ENCODE measurements around the gene ANKRD29. TPM values are rescaled to one million over a fixed set of nuclear protein-coding genes. Genes with fewer than 3 reads are reported as not detected.

The ANKRD29 gene
- total RNA-seq, 2 experiments from 2014 or later = not detected

DNA sequence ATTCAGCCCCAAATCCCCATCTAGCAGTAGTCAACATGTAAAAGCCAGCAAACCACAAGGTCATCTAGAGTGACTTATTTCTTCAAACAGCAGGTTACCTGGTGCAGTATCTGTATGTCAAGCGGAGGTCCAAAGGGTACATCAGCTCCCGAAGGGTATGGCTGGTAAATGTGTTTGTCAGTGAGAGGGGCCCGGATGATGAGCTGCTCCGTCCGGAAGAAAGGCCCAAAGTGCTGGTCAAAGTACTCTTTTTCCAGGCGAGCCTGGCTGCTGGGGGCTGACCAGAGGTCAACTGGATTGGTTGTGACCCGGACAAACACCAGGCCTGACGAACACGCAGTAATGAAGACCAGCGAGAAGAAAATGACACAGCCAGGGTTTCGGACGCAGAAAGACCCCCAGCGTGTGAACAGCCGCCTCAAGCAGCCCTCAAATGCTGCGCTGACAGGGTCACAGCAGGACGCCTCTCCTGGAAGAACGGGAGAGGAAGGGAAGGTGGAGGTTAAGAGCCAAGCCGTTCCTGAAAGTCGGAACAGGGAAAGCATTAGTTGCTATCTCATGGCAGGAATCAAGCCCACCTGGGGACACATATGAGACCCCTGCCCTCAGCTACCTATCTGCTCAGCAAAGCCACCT is 106.4 kb downstream of the ANKRD29 start:
- peaks cover 95% of the 10 kb centered on the region for H3K36me3 ChIP-seq (ENCODE audit: insufficient read depth, low read length)
- no peaks in the 10 kb centered on the region for H3K9me2 ChIP-seq (ENCODE audit: insufficient read depth, low read length)
- intact Hi-C loops (cut with micrococcal nuclease; ENCODE audit: unreplicated experiment) = no loop called here
- CTCF ChIA-PET (ENCODE audit: unreplicated experiment) = no interaction called here
- no peak for TF ChIP-seq EZH2phosphoT487 (IDR thresholded peaks at IDR 0.05; ENCODE audit: borderline replicate concordance, low read depth, low read length)
- TF ChIP-seq, protein P1, sequence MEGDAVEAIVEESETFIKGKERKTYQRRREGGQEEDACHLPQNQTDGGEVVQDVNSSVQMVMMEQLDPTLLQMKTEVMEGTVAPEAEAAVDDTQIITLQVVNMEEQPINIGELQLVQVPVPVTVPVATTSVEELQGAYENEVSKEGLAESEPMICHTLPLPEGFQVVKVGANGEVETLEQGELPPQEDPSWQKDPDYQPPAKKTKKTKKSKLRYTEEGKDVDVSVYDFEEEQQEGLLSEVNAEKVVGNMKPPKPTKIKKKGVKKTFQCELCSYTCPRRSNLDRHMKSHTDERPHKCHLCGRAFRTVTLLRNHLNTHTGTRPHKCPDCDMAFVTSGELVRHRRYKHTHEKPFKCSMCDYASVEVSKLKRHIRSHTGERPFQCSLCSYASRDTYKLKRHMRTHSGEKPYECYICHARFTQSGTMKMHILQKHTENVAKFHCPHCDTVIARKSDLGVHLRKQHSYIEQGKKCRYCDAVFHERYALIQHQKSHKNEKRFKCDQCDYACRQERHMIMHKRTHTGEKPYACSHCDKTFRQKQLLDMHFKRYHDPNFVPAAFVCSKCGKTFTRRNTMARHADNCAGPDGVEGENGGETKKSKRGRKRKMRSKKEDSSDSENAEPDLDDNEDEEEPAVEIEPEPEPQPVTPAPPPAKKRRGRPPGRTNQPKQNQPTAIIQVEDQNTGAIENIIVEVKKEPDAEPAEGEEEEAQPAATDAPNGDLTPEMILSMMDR (conservative IDR thresholded peaks at IDR 0.05; ENCODE audit: low read length) = no peak
- no peak overlapping the region for H3K4me2 ChIP-seq (ENCODE audit: low read length)
- H2AFZ ChIP-seq (ENCODE audit: low read length) = no peak overlapping the region
- no peaks in the 10 kb centered on the region for H3K9me3 ChIP-seq (ENCODE audit: low read length)
- no peak overlapping the region for H3K27ac ChIP-seq (ENCODE audit: low read depth, low read length, poor library complexity, severe bottlenecking)
- no TSS peak for BruUV-seq (replicated peaks)
- no peaks in the 10 kb centered on the region for H3K4me1 ChIP-seq (ENCODE audit: insufficient read depth, low read length, poor library complexity, severe bottlenecking)
- no peak overlapping the region for H3K4me3 ChIP-seq (ENCODE audit: low read depth, low read length, poor library complexity, severe bottlenecking)
- no peak for DNase-seq (ENCODE audit: low spot score)
- H4K20me1 ChIP-seq (ENCODE audit: insufficient read depth, low read length) = no peaks in the 10 kb centered on the region
- POLR2A ChIA-PET = no interaction called here
- H3K79me2 ChIP-seq (ENCODE audit: insufficient read depth, low read depth, low read length) = no peaks in the 10 kb centered on the region

DNA sequence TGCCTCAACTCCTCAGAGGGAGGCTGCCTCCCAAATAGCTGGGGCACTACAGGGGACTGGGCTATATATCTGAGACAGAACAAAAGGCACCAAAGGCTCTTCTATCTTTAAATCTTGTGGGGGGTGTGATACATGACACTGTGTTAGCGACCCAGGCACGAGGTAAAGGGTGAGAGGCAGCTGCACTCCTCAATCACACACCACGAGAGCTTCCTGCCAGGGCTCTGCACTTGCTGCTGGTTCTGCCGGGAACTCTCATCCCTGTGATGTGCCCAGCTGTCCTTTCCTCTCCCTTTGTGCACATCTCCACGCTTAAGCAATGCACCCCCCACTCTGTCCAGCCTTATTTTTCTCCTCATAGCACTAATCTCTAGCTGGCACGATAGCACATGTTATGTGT is 108.8 kb downstream of the ANKRD29 start:
- H3K27ac ChIP-seq (ENCODE audit: low read depth, low read length, poor library complexity, severe bottlenecking) = no peak overlapping the region
- intact Hi-C loops (cut with micrococcal nuclease; ENCODE audit: unreplicated experiment) = no loop called here
- no peaks in the 10 kb centered on the region for H4K20me1 ChIP-seq (ENCODE audit: insufficient read depth, low read length)
- no peak for TF ChIP-seq EZH2phosphoT487 (IDR thresholded peaks at IDR 0.05; ENCODE audit: borderline replicate concordance, low read depth, low read length)
- TF ChIP-seq, protein P1 (conservative IDR thresholded peaks at IDR 0.05; ENCODE audit: low read length) = no peak
- no peaks in the 10 kb centered on the region for H3K4me1 ChIP-seq (ENCODE audit: insufficient read depth, low read length, poor library complexity, severe bottlenecking)
- no peak overlapping the region for H3K4me3 ChIP-seq (ENCODE audit: low read depth, low read length, poor library complexity, severe bottlenecking)
- H3K36me3 ChIP-seq (ENCODE audit: insufficient read depth, low read length) = peaks cover 83% of the 10 kb centered on the region
- no peaks in the 10 kb centered on the region for H3K79me2 ChIP-seq (ENCODE audit: insufficient read depth, low read depth, low read length)
- H2AFZ ChIP-seq (ENCODE audit: low read length) = no peak overlapping the region
- no peaks in the 10 kb centered on the region for H3K9me2 ChIP-seq (ENCODE audit: insufficient read depth, low read length)
- POLR2A ChIA-PET = interaction anchor here (0.5 to 1.0 kb wide), 3 partner anchors 17 to 371 kb away, joined by 3 to 4 read pairs (median 3); no protein-coding TSS in a partner anchor
- DNase-seq (ENCODE audit: low spot score) = no peak
- CTCF ChIA-PET (ENCODE audit: unreplicated experiment) = interaction anchor here (0.5 kb wide), 1 partner anchor 60 kb away, joined by 3 read pairs; no protein-coding TSS in a partner anchor
- no peak overlapping the region for H3K4me2 ChIP-seq (ENCODE audit: low read length)
- H3K9me3 ChIP-seq (ENCODE audit: low read length) = no peaks in the 10 kb centered on the region
- no TSS peak for BruUV-seq (replicated peaks)

DNA sequence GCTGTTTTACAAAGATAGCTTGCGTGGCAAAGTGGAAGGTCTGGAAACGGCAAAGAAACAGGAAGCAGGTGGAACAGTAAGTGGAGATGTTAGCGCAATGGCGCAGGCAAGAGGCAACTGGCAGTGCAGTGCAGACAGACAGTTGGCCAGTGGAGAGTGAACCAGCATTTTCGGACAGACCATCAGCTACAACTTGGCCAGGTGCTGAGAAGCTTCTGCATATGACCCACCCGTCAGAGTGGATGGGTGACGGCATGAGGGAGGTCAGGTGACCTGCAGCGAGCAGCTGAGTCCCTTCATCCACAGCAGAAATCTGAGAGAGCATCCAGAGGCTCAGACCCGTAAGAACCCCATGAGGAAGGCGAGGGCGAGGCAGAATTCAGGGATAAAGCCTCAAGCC is 110.2 kb downstream of the ANKRD29 start:
- no peak for DNase-seq (ENCODE audit: low spot score)
- Histone ChIP-seq H4K20me1 (ENCODE audit: insufficient read depth, low read length) (no peaks in the 10 kb centered on the region), H3K36me3 (ENCODE audit: insufficient read depth, low read length) (peaks cover 86% of the 10 kb centered on the region), H3K27ac (ENCODE audit: low read depth, low read length, poor library complexity, severe bottlenecking) (no peak overlapping the region), H3K79me2 (ENCODE audit: insufficient read depth, low read depth, low read length) (no peaks in the 10 kb centered on the region), H3K9me2 (ENCODE audit: insufficient read depth, low read length) (no peaks in the 10 kb centered on the region), H3K4me1 (ENCODE audit: insufficient read depth, low read length, poor library complexity, severe bottlenecking) (no peaks in the 10 kb centered on the region), H3K9me3 (ENCODE audit: low read length) (no peaks in the 10 kb centered on the region), H3K4me2 (ENCODE audit: low read length) (no peak overlapping the region), H3K4me3 (ENCODE audit: low read depth, low read length, poor library complexity, severe bottlenecking) (no peak overlapping the region), H2AFZ (ENCODE audit: low read length) (no peak overlapping the region)
- intact Hi-C loops (cut with micrococcal nuclease; ENCODE audit: unreplicated experiment) = no loop called here
- ChIA-PET POLR2A (no interaction called here), CTCF (ENCODE audit: unreplicated experiment) (no interaction called here)
- BruUV-seq (replicated peaks) = no TSS peak
- no peak for TF ChIP-seq EZH2phosphoT487 (IDR thresholded peaks at IDR 0.05; ENCODE audit: borderline replicate concordance, low read depth, low read length)
- TF ChIP-seq, protein P1 (conservative IDR thresholded peaks at IDR 0.05; ENCODE audit: low read length) = no peak

All from OCI-LY7 (cell line).